ENCODE measurements around the gene PPM1B. TPM values are rescaled to one million over a fixed set of nuclear protein-coding genes. Genes with fewer than 3 reads are reported as not detected.
"Not testable (repeated sequence)": the region's sequence is repeated elsewhere in the genome, so short reads cannot be mapped to it uniquely, and the experiment has no call there.

The PPM1B gene
- 37.0 TPM for polyA plus RNA-seq (2013, experiment 1 of 2; ENCODE audit: insufficient read length)
- 26.1 TPM for polyA plus RNA-seq (2013, experiment 2 of 2; ENCODE audit: insufficient read length)

- DNase-seq, result no peak
Observed at GRCh38 chr2:44168681-44169154, at the start of gene PPM1B. TSS of gene PPM1B (plus strand) at chr2:44168875. CDS start at chr2:44201200, 32,325 bp downstream.

- no peak for DNase-seq
Observed at GRCh38 chr2:44119878-44120277, 48.8 kb upstream of the PPM1B start.

GRCh38 chr2:44120428-44120827 is 48.2 kb upstream of the PPM1B start:
- peak; percentile 87 for DNase-seq

- no peak for DNase-seq
Observed at GRCh38 chr2:44121899-44122298, 46.8 kb upstream of the PPM1B start.

- DNase-seq, result no peak
Observed at GRCh38 chr2:44124500-44124899, 44.2 kb upstream of the PPM1B start.

- DNase-seq, result no peak
Observed at GRCh38 chr2:44126106-44126797, 42.4 kb upstream of the PPM1B start.

- peak; percentile 53 for DNase-seq
Observed at GRCh38 chr2:44130441-44130840, 38.2 kb upstream of the PPM1B start.

- no peak for DNase-seq
Observed at GRCh38 chr2:44131177-44131576, 37.5 kb upstream of the PPM1B start.

- not testable (repeated sequence) for DNase-seq
Observed at GRCh38 chr2:44133602-44134001, 35.1 kb upstream of the PPM1B start.

GRCh38 chr2:44134848-44135247 is 33.8 kb upstream of the PPM1B start:
- DNase-seq, result no peak

GRCh38 chr2:44135296-44135695 is 33.4 kb upstream of the PPM1B start:
- DNase-seq, result no peak

- peak; percentile 54 for DNase-seq
Observed at GRCh38 chr2:44135771-44136170, 32.9 kb upstream of the PPM1B start.

GRCh38 chr2:44136252-44136651 is 32.4 kb upstream of the PPM1B start:
- DNase-seq, result peak; percentile 66

- DNase-seq, result no peak
Observed at GRCh38 chr2:44137048-44137447, 31.6 kb upstream of the PPM1B start.

GRCh38 chr2:44137872-44138551 is 30.7 kb upstream of the PPM1B start:
- peak; percentile 16 for DNase-seq

- DNase-seq, result no peak
Observed at GRCh38 chr2:44139741-44140140, 28.9 kb upstream of the PPM1B start.

- DNase-seq, result no peak
Observed at GRCh38 chr2:44142306-44142705, 26.4 kb upstream of the PPM1B start.

GRCh38 chr2:44143701-44144100 is 25.0 kb upstream of the PPM1B start:
- DNase-seq, result no peak

GRCh38 chr2:44148999-44149398 is 19.7 kb upstream of the PPM1B start:
- no peak for DNase-seq

GRCh38 chr2:44150473-44150872 is 18.2 kb upstream of the PPM1B start:
- no peak for DNase-seq

- DNase-seq, result no peak
Observed at GRCh38 chr2:44152865-44153669, 15.6 kb upstream of the PPM1B start.

- DNase-seq, result no peak
Observed at GRCh38 chr2:44155666-44156446, 12.8 kb upstream of the PPM1B start.
